ENCODE measurements around the gene EML6.

EML6 gene

DNA sequence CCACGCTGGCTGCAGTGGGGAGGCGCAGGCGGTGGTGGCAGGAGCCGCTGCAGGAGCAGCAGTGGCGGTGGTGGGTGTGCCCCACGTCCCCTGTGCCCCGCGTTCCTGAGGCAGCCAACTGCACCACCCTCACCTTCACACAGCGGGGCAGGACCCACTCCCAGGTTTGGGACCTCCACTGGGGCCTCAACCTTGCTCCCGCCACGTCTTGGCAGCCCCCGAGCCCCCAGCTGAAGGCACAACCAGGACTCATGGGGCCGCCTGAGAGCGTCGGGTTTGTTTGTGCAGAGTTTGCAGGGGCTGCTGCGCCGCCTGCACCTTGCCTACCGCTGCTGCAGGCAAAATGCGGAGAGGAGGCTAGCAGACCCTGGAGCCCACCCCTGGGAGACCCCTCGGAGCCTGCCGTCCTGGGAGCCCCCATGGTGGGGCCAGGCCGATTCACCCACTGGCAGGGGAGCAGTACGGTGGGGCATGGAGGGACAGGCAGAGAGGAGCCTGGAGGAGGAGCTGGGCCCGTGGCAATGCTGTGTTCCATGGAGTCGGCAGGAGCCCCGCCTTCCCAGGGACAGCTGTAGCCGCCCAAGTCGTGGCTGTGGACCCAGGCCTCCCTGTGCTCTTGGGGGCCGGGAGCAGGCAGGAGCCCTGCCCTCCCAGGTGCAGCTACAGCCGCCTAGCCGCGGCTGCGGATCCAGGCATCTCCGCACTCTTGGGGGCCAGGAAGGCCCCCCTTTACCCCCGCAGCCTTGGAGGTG, 14.7 kb upstream of the EML6 start:
- peak; percentile 65 to 82 for DNase-seq

DNA sequence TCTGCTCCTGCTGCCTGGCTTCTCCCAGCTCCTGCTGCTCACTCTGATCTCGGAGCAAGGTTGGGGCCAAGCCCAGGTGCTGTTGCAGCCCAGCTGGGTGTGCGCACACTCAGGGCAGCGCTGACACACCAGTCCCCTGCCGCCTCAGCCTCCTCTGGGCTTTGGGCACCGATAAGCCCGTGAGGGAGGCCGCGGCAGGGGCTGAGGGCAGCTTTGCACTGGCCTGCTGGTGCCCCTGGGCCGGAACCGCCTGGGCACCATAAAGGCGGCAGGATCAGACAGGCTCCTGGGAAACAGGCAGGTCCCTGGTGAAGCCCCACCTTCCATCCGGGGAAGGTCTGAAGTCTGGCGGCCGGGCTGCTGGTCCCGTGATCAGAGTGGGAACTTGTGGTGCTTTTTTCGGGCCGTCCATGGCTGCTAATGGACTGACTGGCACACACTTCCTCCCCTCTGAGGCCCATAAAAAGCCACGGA, 14.1 kb upstream of the EML6 start:
- peak in 1 of 2 experiments; percentile 70 for DNase-seq

DNA sequence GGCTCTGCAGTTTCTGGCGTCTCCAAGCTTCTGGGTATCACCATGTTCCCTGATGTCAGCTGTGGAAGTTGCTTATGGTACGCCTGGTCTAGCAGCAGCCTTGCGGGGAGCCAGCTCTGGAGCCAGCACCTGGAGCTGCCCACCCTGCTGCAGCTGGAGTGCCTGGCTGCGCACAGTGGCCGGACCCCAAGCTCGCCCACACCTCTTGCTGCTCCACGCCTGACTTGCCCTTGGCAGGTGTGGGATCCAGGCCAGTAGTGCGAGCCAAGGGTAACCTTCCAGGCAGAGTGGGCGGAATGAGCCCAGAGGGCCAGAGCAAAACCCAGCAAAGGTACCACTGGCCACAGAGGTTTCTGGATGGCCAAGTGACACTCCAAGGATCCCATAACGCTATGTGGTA, 13.2 kb upstream of the EML6 start:
- no peak for DNase-seq

DNA sequence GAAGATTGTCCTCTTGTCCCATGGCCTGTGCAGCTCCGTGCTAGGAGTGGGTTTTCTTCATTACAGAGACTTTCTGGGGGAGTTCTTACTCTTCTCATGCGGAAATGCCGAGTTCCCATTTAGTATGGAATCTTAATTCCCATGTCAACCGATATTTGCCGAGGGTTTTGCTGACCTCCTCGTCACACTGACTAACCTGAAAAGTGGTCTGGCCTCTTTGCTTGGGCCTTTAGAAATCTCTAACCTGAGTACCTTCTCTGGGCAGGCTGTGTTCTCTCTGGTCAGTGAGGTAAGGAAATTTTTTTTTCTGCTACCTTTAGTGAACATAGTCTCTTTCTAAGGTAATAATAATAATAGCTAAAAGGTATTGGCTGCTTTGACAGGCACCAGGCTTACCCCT, 10.9 kb upstream of the EML6 start:
- DNase-seq, result no peak

DNA sequence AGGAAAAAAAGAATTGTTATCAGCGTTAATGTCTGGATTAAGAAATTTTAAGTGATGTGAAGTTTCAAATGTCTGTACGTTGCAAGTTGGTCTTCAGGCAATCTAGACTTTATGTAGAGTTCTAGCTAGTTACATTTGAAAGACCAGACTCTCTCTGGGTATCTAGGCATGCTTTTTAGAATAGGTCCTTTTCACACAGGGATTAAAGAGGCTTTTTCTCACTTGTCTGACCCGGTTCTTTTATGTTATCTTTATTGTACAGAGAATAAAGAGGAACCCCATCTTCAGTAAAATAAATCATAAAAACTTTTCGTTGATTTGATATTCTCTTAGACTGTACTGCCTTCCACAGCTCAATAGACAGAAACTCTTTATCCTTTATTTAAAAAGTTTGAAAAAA, 8.5 kb upstream of the EML6 start:
- DNase-seq, result no peak

DNA sequence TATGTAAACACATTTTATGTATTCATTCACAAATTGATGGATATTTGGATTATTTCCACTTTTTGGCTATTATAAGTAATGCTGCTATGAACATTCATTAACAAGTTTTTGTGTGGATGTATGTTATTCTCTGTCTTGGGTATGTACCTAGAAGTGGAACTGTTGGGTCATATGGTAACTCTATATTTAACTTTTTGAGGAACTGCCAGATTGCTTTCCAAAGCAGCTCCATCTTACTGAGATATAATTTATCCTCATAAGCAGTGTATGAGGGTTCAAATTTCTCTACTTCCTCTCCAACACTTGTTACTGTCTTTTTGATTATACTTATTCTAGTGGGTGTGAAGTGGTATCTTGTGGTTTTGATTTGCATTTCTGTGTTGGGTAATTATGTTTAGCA, 7.1 kb upstream of the EML6 start:
- no peak for DNase-seq

DNA sequence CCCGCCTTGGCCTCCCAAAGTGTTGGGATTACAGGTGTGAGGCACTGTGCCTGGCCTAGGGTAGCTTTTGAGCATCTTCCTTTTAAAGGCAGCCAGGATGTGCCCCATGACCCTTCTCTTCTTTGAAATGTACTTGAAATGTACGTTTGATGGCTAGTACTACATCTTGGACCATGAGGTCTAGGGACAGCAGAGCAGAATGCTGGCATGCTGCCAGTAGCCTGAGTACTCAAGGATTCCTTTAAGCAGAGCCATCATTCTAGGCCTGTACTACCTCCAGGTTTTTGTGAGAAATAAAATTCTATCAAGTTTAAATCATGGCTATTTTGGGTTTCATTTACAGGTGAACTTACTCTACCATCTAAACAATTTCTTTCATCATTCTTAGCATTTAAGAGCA, 2.9 kb upstream of the EML6 start:
- no peak for DNase-seq

DNA sequence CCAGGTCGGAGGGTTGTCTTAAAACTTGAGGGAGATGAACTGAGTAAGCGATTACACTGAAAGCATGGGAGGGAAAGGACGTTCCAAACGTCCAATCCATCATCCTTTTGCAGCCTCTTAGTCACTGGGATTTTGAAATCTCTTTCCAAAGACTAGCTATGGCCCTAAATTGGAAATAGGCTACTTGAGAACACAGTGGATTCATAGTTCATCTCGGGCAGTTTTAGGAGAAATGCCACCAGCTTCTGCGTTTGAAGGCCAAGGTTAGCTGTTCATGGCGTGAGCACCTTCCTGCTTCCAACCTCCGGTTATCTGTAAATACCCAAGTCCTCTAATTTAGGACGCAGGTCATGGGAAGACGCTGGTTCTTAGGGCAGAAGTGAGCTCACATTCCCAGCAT, 821 bp upstream of the EML6 start:
- DNase-seq, result no peak

DNA sequence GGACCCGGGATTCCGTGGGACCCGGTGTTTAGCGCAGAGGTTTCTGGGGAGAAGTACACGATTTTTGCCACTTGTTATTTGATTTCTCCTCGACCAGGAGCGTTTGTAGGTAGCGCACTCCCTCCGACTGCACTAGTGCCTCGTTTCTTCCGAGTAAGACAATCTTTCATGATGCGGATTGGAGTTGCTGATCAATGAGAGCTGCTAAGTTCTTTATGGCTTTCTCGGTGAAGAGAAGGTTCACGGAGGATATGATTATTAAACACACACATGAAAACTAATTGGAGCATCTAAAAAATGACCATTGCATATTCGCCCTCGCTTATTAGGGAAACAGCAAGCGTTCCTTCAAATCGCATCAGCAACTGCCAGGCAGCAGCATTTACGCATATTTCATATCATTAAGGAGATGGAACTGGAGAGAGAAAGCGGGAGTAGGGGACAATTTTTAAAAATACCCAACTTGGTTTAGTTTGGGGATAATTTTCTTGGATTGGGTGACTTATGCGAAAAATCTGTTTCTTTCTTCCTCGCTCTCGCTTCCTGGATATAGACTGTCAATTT, 616 bp downstream of the EML6 start:
- DNase-seq, result peak; percentile 53 to 69

DNA sequence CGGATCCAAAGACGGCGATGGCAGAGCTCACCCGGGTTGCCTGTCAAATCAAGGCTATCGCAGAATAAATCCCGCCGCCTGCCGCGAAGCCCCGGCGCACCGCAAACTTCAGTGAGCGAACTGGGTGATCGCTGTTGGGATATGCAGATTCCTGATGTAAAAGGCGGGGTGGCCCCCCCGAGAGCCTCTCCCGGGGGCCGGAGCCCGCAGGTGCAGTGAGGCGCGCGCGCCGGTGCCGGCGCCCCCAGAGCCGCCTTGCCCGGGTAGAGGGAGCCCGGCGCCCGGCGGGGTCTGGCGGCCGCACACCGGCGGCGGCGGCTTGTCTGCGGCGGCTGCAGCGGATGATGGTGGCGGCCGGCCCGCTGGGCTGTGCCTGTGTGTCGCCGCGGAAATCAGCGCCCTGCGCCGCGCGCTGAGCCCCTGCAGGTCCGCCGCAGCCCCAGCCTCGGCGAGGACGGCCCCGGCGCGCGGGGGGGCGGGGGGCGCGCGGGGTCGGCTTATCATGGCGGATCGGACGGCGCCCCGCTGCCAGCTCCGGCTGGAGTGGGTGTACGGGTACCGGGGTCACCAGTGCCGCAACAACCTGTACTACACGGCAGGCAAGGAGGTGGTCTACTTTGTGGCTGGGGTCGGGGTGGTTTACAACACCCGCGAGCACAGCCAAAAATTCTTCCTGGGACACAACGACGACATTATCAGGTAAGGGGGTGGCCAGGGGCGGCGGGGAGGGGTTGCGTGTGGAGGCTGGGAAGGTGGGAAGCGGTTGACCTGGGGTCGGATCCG, 1.3 kb downstream of the EML6 start:
- DNase-seq, result peak in 1 of 2 experiments; percentile 75

DNA sequence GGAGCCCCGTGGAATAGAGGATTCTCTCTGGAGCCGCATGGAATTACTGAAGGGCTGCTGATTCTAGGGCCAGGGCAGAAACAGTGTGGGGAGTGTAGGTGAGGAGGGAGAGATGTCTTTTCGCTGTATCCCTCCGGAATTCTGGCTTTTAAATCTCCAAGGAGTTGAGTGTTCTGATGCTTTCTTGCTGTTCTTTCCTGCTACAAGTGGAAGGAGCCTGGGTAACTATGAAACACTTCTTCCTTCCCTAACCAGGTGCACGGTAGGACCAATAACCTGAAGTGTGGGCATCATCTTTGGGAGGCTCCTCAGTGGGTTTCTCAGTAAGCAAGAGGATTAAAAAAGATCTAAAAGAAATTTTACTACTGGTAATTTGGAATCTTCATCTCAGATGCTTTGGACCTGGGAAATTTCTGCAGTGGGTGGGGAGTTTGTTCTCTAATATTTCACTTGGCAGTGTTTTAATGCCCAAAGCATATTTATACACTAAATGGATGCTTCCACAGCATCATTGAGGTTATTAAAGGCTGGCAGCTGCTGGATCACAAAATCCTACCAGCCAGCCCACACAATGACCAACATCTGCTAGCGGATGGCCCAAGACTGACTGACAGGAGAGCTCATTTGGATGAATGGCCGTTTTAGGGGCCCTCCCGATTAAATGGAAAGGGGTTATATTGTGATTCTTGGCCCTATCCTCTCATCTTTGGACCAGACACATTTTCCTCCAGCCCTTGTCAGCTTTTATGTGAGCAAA, 2.1 kb downstream of the EML6 start:
- DNase-seq, result no peak

DNA sequence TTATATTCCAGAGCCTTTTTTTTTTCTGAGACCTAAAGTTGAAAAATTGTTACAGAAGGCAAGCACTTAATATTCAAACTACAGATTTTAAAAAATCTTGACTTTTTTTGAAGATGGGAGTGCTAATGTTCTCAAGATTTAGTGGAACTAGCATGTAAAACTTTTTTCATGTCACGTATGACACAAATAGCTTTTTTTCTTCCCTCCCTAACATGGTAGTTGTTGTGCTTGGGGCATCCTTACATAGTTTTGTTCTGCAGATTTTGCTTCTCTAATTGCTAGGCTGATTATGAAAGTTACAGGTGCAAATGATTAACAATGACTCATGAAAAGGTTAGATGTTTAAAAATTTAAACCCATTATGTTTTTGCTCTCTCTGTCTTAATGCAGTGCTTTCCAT, 3.0 kb downstream of the EML6 start:
- no peak for DNase-seq

DNA sequence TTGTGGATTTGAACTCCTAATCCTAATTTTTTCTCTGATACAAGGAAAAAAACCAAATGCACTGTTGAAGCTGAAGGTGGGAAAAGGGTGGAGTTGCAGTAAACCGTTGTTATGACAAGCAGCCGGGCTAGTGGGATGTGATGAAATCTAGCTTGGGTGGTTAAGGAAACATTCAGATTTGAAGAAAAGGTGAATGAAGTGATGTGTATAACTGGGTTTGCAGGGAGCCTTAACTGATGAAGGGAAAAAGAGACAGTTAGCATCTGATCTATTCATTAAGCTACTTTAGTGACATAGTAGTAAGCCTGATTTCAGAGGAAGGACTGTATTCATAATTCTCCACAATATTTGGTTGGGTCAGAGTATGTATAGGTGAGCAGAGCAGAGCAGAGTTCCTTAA, 3.5 kb downstream of the EML6 start:
- DNase-seq, result no peak

DNA sequence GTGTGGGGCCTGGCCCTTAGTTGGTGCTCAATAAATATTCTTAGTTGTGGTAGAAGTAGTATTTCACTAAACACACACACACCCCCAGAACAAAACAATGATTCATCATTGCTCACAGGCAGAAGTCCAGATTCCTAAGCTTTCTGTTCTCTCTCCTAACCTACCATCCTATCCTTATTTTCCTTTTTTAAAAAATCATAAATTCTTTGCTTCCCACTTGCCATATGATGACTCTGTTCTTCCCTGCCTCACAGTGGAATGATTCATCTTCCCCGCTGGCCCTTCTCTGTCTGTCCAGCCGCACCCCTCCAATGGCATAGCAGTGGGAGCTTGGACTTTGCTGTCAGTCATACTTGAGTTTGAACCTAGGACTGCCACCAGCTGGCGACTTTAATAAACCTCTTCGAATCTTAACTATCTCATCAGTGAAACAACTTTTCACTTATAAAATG, 5.2 kb downstream of the EML6 start:
- no peak for DNase-seq

DNA sequence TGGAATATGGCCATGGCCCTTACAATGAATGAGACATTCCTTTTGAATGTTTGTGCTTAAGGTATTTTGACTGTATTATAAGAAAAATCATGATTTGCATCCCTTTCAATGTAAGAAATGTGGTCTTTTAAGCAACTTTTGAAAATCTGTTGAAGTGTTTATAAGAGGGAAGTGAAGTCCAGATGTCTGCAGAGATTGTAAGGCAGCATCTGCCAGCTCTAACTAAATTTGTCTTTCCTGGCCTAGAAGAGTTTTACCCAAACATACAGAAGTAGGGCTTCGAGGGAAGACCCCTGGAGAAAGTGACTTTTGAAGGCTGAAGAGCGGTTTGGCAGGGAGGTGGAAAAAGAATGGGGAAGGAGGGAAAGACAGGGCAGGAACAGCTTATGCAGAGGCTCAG, 12.2 kb downstream of the EML6 start:
- DNase-seq, result no peak

DNA sequence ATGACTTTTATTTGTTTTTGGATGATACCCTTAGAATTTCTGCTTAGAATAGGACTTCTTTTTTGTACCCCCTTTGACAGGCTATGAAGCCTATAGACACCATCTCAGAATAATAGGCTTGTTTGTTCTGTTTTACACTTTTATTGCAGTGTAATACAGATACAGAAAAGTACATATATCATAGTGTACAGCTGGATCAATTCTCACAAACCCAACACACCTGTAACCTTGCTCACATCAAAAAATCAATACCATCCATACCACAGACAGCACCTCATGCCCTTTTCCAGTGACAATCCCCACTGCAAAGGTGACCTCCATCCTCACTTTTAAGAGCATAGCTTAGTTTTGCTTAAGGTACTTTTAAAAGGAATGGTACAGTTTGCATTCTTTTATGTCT, 14.8 kb downstream of the EML6 start:
- DNase-seq, result no peak

DNA sequence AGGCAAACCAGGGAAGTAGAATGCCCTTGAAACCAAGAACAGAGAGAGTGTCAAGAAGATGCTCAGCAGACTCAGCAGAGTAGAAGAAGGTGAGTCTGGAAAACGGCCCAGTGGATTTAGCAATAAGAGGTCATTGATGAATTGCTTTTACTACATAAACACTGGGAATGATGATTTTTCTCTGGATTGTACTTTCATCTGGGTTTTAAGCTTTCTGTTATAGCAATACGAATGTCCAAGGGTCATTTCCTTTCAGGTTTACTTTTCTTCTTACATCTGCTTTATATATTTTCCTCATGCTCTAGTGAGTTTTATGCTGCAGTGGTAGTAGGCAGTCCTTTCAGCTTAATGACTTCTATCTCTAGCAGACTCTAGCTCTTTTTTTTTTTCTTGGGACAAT, 16.9 kb downstream of the EML6 start:
- DNase-seq, result no peak

DNA sequence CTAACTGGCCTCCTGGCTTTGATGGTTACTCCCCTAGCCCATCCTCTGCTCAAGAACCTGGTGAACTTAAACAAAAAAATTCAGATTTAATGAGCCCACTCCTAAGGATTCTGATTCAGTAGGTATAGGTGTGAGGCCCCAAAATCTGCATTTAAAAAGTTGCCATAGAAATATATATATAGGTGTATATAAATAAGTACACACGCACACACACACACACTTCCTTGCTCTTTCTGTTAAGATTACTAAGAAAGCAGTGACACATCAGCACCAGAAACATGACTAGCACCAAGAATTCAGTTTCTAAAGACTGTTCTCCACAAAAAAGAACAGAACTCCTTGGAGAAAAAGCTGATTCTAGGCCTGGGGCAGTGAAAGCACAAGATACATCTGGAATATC, 17.8 kb downstream of the EML6 start:
- DNase-seq, result no peak

DNA sequence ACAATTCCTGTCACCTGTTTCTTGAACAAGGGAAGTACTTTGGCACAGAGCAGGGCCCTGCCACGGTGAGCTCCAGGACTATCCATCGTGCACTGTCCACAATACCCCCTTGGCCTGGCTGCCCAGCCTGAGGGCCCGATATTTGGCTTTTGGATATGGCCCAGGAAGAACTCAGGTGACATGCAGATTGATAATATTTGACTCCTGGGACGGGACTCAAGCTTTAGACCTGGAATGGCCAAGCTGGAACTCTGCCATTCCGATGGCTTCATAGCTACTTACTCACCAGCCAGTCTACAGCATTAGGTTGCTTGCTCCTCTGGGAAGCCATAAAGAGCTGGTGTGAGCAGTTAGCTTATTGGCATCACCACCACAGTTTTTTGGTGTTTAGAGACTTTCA, 26.6 kb downstream of the EML6 start:
- no peak for DNase-seq

DNA sequence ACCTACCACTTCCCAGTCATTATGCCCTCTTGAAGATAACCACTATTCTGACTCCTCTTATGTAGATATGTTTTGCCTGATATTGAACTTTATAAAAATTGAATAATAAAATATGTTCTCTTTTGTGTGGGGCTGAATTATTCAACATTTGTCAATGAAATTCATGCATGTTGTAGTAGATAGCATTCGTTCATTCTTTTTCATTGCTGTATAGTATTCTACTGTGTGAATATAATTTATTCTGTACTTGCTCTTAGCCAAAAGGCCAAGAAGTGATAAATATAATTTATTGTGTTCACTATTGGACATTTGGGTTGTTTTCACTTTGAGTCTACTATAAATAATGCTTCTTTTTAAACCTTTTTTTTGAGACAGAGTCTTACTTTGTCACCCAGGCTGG, 29.0 kb downstream of the EML6 start:
- DNase-seq, result no peak

DNA sequence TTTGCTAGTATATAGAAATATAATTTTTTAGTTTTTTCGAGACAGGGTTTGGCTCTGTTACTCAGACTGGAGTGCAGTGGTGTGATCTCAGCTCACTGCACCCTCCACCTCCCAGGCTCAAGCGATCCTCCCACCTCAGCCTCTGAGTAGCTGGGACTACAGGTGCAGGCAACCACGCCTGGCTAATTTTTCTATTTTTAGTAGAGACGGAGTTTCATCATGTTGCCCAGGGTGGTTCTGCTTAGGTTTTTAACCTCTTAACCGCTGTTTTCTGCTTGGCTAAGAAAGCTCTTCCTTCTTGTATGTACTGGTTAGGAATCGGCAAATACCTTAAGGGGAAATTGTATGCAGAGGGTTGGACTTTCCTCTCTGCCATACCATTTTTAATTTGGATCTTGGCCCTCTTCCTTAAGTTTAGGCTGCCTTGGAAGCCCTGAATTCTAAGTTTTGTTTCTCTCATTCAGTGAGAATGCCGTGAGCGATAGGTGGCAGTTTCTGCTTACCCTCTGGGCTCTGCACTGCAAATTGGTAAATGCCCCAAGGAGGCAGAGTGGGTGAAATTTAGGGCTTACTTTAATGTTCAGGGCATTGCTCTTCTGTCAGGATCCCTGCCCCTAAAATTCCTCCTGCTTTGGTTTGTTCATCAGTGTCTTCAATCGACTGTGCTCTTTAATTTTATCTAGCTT, 32.3 kb downstream of the EML6 start:
- peak; percentile 25 to 44 for DNase-seq

DNA sequence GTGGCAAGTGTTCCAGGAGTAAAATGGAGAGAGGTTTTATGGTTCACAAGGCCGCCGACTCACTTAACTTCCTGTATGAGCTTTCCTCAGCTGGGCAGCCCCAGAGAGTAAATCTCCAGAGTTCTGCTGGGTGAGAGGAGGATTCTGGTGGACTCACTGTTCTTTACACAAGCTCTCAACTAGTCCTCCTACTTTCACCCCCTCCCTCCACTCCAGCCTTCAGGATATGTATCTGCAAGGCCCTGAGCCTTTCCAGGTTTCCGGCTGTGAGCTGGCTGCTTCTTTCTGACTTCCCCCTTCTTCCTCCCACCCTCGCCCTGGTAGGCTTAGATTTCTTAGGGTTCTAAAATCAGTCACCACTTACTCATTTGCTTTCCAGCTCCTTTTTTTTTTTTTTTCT, 34.0 kb downstream of the EML6 start:
- no peak for DNase-seq

DNA sequence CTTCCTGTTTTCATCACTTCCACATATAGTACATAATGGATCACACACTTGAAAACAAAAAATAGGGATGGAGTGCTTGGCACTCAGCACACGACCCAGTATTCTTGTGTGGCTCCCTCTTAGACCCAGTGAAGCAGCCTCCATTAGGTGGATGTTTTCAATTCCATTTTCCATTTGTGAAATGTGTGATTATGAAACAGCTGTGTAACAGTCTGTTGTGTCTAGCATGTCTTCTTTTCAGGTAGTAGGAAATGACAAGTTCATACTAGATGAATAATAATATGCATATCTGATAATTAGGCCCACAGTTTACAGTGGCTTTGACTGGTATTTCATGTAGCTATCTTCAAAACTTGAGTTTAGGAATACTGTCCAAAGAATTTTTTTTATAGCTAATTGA, 35.5 kb downstream of the EML6 start:
- no peak for DNase-seq
